EL (cell line): ENCODE measurements around the gene RPL37.
"Not testable (repeated sequence)": the region's sequence is repeated elsewhere in the genome, so short reads cannot be mapped to it uniquely, and the experiment has no call there.

Source experiments
- DNase-seq: peaks from one replicate; pipeline ENCODE4 v3.0.0-alpha.2; 2016

The RPL37 gene

GRCh38 chr5:40834849-40835787 lies at the start of gene RPL37:
Gene RPL37, minus strand, starts transcription at chr5:40835222. Its CDS starts 37 bp downstream, at chr5:40835185.
- DNase-seq, result peak; percentile 98

GRCh38 chr5:40883051-40883450 lies 48.0 kb upstream of the RPL37 start:
- DNase-seq, result not testable (repeated sequence)

- DNase-seq, result no peak
These were observed 47.3 kb upstream of the RPL37 start for GRCh38 chr5:40882291-40882690.

- peak; percentile 31 for DNase-seq
These were observed 44.3 kb upstream of the RPL37 start for GRCh38 chr5:40879163-40879942.

GRCh38 chr5:40877371-40877988 lies 42.5 kb upstream of the RPL37 start:
- no peak for DNase-seq

- DNase-seq, result no peak
These were observed 40.9 kb upstream of the RPL37 start for GRCh38 chr5:40875958-40876357.

GRCh38 chr5:40873286-40873880 lies 38.4 kb upstream of the RPL37 start:
- DNase-seq, result peak; percentile 7

GRCh38 chr5:40872253-40872652 lies 37.2 kb upstream of the RPL37 start:
- not testable (repeated sequence) for DNase-seq

- peak; percentile 13 for DNase-seq
These were observed 36.2 kb upstream of the RPL37 start for GRCh38 chr5:40871177-40871576.

- no peak for DNase-seq
These were observed 34.4 kb upstream of the RPL37 start for GRCh38 chr5:40869384-40869783.

GRCh38 chr5:40866844-40867243 lies 31.8 kb upstream of the RPL37 start:
- no peak for DNase-seq

GRCh38 chr5:40865004-40865403 lies 30.0 kb upstream of the RPL37 start:
- DNase-seq, result not testable (repeated sequence)

GRCh38 chr5:40860711-40861110 lies 25.7 kb upstream of the RPL37 start:
- no peak for DNase-seq

- no peak for DNase-seq
These were observed 18.7 kb upstream of the RPL37 start for GRCh38 chr5:40853632-40854192.

GRCh38 chr5:40847525-40847924 lies 12.5 kb upstream of the RPL37 start:
- no peak for DNase-seq

GRCh38 chr5:40846371-40846770 lies 11.3 kb upstream of the RPL37 start:
- DNase-seq, result no peak

GRCh38 chr5:40844565-40844964 lies 9.5 kb upstream of the RPL37 start:
- no peak for DNase-seq

- no peak for DNase-seq
These were observed 7.3 kb upstream of the RPL37 start for GRCh38 chr5:40842351-40842750.

GRCh38 chr5:40841068-40841805 lies 6.2 kb upstream of the RPL37 start, which contains the start of gene CARD6:
Gene CARD6, plus strand, starts transcription at chr5:40841367. Its CDS starts 16 bp downstream, at chr5:40841383.
- DNase-seq, result no peak

GRCh38 chr5:40838086-40838485 lies 3.1 kb upstream of the RPL37 start:
- DNase-seq, result no peak

- no peak for DNase-seq
These were observed 602 bp downstream of the RPL37 start for GRCh38 chr5:40834391-40834848.
